CD4-positive, alpha-beta T cell treated with Interleukin-4 for 1 hour (primary cell): ENCODE data around the gene ASMTL.
"Not testable (repeated sequence)": the region's sequence is repeated elsewhere in the genome, so short reads cannot be mapped to it uniquely, and the experiment has no call there.

Experiments
- DNase-seq, 2 donors: peaks; one replicate each; pipeline ENCODE4 v3.0.0-alpha.2; 2020 to 2022

Gene ASMTL

GRCh38 chrX:1386338-1387127, 66.2 kb downstream of the ASMTL start:
- no peak for DNase-seq

GRCh38 chrX:1385253-1386223, 67.2 kb downstream of the ASMTL start:
- DNase-seq, result no peak

GRCh38 chrX:1384658-1385252, 68.0 kb downstream of the ASMTL start:
- no peak for DNase-seq

- DNase-seq, result no peak
Measured at GRCh38 chrX:1380672-1381233, 72.0 kb downstream of the ASMTL start.

- DNase-seq, result no peak
Measured at GRCh38 chrX:1378306-1378759, 74.4 kb downstream of the ASMTL start.

GRCh38 chrX:1368385-1368698, 84.4 kb downstream of the ASMTL start:
- no peak for DNase-seq

- not testable (repeated sequence) for DNase-seq
Measured at GRCh38 chrX:1366363-1366762, 86.3 kb downstream of the ASMTL start.

GRCh38 chrX:1361910-1362309, 90.8 kb downstream of the ASMTL start:
- DNase-seq, result no peak

GRCh38 chrX:1361275-1361674, 91.4 kb downstream of the ASMTL start:
- no peak for DNase-seq

GRCh38 chrX:1360171-1360570, 92.5 kb downstream of the ASMTL start:
- DNase-seq, result no peak

GRCh38 chrX:1359477-1359873, 93.2 kb downstream of the ASMTL start:
- DNase-seq, result no peak

GRCh38 chrX:1358793-1359476, 93.8 kb downstream of the ASMTL start:
- no peak for DNase-seq

GRCh38 chrX:1357993-1358392, 94.7 kb downstream of the ASMTL start:
- no peak for DNase-seq

GRCh38 chrX:1355131-1356046, 97.3 kb downstream of the ASMTL start:
- DNase-seq, result no peak

- DNase-seq, result no peak
Measured at GRCh38 chrX:1354036-1355019, 98.4 kb downstream of the ASMTL start.
